Activated T-helper 1 cell treated with anti-CD3 and anti-CD28 coated beads, Interleukin-2, amount 50 U/mL, for 16 hours (primary cell): Measurements from ENCODE around the gene IL4R.
"Not testable (repeated sequence)": the region's sequence is repeated elsewhere in the genome, so short reads cannot be mapped to it uniquely, and the experiment has no call there.

Source experiments
- DNase-seq, 2 donors: peaks; one replicate each; pipeline ENCODE4 v3.0.0-alpha.2; 2020; ENCODE audit warnings: low read depth in 1 of 2, low spot score in 1 of 2

Gene IL4R

DNA sequence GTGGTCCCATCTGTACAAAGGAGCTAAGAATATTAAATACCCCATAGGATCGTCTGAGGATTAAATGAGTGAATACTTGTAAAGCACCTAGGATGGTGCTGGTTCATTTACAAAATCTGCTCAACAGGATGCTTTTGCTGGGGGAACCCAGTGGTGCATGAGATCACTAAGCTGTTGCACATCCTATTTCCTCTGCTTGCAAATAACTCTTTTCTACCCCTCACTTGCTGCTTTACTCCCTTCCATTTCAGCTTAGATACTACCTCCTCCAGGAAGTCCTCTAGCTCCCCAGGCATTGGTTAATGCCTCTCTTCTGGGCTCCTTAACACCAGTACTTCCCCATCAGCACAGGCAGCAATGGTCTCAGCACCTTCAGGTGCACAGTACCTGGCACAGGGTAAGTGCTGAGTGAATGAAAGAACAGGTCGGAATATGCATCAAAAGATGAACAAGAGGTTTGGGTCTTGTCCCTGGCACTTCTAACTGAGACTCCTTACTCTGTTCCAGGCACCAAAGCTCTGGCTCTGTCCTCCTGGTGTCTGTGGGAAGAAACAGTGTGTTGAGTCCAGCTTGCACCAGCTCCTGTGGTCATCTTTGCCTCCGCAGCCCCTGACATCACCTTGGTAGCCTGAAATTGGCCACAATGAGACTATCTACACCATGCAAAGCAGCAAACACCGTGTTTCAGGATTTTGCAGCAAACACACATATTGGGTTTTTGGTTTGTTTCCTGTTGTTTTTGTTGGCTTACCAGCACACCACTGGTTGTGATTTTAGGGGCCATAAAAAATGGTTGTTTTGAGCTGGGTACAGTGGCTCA is 64.1 kb downstream of the IL4R start:
- no peak for DNase-seq

DNA sequence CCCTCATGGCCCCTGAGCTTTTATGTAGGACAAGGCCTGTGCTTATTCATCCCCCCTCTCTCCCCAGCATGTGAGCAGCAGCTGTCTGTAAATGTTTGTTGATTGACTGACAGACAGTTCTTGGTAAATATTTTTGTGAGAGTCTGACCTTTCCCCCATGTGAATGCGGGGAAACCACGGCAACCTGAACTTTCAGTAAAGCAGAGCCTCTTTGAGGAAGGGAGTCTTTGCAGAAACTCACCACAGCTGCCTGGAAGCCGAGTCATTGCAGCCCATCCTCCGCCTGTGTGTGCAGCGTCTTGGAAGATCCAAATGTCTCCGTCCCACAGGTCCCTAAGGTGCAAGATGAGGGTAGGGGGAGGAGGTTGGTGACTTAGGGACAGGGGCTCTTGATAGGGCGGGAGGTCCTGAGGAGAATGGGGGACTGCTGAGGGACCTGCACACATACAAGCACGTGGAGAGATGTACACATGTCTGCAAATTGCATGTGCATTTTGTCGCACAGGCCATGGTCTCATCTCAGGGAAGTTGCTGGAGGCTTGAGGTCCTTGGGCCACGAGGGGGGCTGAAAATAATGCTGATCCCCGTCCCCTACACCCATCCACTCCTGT is 65.2 kb downstream of the IL4R start:
- no peak for DNase-seq

DNA sequence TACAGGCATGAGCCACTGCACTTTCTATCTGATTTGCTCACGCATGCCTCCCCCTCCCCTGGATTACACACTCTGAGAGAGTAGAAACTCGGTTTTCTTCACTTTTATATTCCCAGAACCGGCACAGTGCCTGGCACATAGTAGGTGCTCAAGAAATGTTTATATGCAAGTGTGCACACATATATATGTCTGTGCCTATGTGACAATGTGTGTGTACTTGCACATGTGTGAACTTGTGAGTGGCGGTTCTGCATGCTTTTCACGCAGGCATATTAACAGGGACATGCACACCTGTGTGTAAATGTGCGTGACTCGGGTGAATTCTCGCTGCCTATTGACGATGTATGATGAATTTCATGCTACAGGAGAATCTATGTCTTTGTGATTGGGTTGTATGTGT is 66.1 kb downstream of the IL4R start:
- no peak for DNase-seq

GRCh38 chr16:27381236-27381635 is 67.5 kb downstream of the IL4R start:
- DNase-seq, result no peak

DNA sequence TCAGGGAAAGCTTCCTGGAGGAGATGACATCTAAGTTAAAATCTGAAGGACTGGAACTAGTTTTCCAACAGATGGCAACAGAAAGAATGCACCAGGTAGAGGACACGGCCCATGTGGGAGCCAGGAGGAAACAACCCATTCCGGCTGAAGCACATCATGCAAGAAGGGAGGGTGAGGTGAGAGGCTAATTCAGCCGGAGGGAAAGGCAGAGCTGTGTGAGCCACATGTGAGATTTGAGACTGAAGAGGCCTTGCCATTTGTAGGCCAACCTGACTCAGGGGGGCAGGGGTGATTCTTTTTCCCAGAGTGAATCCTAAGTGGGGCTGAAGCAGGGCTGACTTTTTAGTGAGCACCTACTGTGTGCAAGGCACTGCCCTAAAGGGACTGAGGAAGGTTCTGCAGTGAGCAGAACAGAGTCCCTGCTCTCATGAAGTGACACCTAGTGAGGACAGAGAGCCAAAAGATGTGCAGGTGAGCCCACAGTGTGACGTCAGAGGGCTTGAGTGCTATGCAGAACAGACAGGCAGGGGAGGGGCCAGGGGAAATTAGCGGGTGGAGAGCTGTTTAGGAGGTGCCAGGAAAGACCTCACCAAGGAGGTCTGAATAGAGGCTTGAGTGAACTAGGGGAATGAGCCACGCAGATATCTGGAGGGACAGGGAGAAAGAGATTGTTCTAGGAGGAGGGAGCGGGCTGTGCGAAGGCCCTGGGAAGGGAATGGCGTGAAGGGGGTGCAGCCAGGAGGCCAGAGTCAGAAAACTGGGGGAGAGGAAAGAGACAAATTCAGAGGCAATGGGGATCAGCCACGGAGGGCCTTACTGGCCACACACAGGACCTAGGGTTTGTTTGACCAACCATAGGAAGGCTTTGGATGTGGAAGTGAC is 68.4 kb downstream of the IL4R start:
- no peak for DNase-seq

DNA sequence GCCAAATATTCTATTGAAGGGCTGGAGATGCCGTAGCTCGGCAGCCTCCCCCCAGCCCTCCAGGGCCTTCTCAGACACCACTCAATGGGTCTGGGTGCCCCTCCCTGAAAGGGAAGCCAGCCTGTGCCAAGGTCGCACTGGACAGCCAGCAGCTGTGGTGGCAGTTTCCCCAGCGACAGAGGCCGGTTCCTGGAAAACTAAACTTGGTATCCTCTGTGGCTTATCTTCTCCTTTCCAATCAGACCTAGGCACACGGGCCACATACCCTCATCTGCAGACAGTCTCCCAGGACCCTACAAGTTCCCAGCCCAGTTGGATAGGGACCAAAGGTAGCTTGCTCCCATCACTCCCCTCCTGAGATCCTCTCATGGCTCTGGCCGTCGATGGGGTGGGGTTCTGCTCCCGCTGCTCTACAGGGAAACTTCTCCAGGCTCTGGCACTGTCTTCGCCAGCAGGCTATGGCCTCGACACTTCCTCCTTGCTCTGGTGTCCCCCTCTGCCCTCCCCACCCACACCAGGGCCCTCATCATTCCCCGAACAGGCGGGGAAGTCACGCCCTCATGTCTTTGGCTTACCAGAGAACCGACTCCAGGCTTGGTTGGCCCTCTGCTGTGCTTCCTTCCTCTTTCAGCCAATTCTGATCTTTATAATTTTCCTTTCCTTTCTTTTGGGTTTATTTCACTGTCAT is 69.9 kb downstream of the IL4R start:
- no peak for DNase-seq

DNA sequence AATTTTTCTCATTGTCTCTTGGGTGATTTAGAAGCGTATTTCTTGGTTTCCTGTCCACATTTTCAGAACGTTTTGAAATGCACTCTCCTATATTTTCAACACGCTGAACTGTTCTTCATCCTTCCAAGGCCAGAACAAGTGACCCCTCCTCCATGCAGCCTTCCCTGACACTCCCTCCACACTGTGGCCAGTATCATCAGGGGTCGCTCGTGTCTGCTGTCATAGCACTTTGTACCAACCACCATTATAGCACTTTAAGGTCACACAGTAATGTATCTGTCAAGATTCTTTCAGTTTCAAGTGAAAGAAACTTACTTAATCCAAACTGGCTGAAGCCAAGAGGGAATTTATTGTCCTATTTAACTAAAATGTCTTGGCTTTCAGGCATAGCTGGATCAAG is 70.7 kb downstream of the IL4R start:
- DNase-seq, result no peak

DNA sequence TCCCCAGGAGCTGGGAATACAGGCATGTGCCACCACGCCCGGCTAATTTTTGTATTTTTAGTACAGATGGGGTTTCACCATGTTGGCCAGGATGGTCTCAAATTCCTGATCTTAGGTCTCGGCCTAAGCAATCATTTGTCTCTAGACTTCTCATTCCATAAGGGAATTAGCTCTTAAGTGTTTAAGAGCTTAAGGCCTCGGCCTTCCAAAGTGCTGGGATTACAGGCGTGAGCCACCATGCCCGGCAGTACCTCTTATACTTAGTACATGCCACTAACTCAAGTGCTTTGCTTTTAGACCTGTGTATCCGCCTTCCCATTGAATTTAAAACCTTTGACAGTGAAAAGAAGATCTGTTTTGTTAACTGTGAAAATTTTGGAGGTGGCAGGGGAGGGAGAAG is 71.6 kb downstream of the IL4R start:
- DNase-seq, result no peak

- DNase-seq, result no peak
Observed at GRCh38 chr16:27386674-27387073, 72.9 kb downstream of the IL4R start.

DNA sequence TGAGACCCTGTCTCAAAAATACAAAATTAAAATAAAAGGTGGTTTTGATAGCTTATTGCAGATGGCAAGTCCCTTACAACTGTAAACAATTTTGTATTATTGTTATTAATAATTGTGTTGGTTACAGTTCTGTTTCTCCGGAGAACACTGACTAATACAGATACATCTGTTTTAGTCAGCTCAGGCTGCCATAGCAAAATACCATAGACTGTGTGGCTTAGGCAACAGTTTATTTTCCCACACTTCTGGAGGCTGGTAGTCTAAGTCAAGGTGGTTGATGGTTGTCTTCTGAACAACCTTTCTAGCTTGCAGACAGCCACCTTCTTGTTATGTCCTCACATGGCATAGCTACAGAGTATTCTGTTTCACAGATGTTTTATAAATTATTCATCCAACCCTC is 74.0 kb downstream of the IL4R start:
- DNase-seq, result no peak

DNA sequence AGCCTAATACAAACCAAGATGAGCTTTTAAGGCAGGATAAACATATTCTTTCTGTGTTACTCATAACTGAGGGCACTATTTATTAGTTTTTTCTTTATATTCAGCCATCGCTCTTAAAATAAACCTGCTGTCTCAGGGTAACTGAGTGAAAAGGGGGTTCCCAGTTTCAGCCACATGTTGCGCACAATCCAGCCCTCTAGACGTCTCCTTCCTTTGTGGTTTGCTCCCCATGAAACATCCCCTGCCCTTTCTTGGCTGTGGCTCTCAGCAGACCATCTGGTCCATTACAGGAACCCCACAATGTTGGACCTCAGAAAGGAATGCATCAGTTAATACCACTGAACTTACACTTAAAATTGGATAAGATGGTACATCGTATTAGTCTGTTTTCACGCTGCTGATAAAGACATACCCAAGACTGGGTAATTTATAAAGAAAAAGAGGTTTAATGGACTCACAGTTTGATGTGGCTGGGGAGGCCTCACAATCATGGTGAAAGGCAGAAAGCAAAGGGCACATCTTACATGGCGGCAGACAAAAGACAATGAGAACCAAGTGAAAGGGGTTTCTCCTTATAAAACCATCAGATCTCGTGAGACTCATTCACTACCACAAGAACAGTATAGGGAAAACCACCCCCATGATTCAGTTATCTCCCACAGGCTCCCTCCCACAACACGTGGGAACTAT is 75.6 kb downstream of the IL4R start:
- DNase-seq, result no peak

- DNase-seq, result no peak
Observed at GRCh38 chr16:27390151-27390550, 76.4 kb downstream of the IL4R start.

GRCh38 chr16:27392671-27393070 is 78.9 kb downstream of the IL4R start:
- DNase-seq, result no peak

GRCh38 chr16:27394516-27394915 is 80.7 kb downstream of the IL4R start:
- DNase-seq, result no peak

DNA sequence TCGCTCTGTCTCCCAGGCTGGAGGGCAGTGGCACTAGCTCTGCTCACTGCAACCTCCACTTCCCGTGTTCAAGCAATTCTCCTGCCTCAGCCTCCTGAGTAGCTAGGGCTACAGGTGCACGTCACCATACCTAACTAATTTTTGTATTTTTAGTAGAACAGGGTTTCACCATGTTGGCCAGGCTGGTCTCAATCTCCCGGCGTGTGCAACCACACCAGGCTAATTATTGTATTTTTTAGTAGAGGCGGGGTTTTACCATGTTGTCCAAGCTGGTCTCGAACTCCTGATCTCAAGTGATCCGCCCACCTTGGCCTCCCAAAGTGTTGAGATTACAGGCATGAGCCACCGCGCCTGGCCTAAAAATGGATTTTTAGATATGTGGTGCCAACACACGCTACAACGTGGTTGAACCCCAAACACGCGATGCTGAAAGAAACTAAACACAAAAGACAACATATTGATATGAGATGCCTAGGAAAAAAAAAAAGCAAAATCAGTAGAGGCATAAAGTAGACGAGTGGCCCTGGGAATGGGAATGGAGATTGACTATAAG is 84.6 kb downstream of the IL4R start:
- not testable (repeated sequence) for DNase-seq

DNA sequence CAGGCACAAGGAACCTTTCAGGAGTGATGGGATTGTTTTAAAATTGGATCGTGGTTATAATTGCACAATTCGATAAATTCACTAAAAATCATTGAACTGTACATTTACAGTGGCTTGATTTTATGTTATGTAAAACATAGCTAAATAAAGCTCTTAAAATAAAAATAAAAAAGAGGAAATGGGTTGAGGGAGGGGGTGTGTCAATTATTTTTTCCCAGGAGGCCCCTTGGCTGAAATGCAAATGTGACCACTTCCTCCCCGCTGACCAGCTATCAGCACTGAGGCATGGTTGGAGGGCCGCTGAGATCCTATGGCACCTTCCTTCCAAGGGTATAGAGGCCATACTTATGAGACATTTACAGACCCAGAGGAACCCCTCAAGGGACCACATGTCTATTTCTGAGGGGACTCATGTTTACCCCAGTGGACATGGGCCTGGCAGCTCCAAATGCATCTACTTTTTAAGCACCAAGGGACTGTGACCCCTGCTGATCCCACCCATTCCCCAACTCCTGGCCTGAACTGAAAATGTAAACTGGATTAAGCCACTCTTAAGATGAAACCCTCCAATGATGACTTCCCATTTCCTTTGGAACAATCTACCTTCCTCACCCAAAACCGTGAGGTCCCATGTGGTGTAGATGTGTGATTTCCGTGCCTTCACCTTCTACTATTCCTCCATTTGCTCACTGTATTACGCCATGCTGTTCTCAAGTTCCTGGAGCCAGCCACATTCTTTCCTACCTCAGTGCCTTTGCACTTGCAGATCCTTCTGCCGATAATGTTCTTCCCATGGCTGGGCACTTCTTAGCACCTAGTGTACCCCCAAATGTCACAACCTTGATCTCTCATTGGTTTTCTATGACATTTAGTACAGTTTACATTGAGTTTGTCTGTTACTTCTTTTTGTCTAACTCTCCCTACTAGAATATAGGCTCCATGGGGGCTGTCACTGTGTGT is 85.4 kb downstream of the IL4R start:
- no peak for DNase-seq

DNA sequence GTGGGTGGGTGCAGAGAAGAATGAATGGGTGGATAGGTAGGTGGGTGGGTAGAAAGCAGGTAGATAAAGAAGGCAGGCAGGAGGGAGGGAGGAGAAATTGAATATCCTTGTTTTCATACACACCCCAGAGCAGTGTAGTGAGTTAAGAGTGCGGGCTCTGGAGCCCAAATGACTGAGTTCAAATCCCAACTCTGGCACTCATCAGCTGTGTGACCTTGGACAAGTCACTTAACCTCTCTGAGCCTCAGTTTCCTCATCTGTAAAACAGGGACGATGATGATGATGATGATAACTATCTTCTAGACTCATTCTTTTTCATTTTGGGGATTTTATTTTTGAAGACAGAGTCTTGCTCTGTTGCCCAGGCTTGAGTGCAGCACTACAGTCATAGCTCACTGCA is 86.2 kb downstream of the IL4R start:
- DNase-seq, result no peak

- no peak for DNase-seq
Observed at GRCh38 chr16:27400751-27401620, 87.2 kb downstream of the IL4R start.
